SK-N-SH (cell line): ENCODE results near the gene EPHA3. TPM values are rescaled to one million over a fixed set of nuclear protein-coding genes. Genes with fewer than 3 reads are reported as not detected.
A peak's percentile ranks its signal among the peaks of the same experiment; 100 is the strongest.

Experiments used
- CTCF ChIA-PET: fragments of 300-600, 350-600 bp; formaldehyde crosslinking; extraction: SDS; loops from one replicate; lab custom pipeline; 2021; lab: Yijun Ruan, JAX
- POLR2A ChIA-PET: fragments of 350-600 bp; sonication (Branson Sonifier 250); formaldehyde crosslinking; extraction: SDS; loops from one replicate; lab custom pipeline; 2020; ENCODE audit warnings: antibody characterized with exemption, inconsistent platforms; lab: Yijun Ruan, JAX
- DNase-seq: peaks from one replicate; pipeline ENCODE4 v3.0.0; 2012
- H2AFZ ChIP-seq: fragments of 200-600 bp; sonication (generic); 2 replicates; pipeline ENCODE4 v1.8.1; 2016; ENCODE audit warnings: antibody characterized with exemption, mild to moderate bottlenecking, low read depth
- H3F3A ChIP-seq: fragments of 200-600 bp; sonication (generic); replicated peaks from 2 replicates; pipeline ENCODE3; 2016; ENCODE audit warnings: antibody characterized with exemption, mild to moderate bottlenecking; ENCODE audit not compliant: insufficient read depth
- H3K27ac ChIP-seq, 2 experiments: fragments of 200-500 bp in 1 of 2; fragments of 200-600 bp in 1 of 2; sonication (Bioruptor generic) in 1 of 2; sonication (generic), shearing (Covaris generic) in 1 of 2; 2 replicates each; pipeline versions ENCODE4 v1.5.1 to v1.6.1; 2014 to 2016; ENCODE audit warnings: low read depth in 2 of 2, inconsistent platforms in 1 of 2, low read length in 1 of 2, mild to moderate bottlenecking in 1 of 2, mixed read lengths in 1 of 2
- H3K27me3 ChIP-seq: fragments of 200-600 bp; sonication (generic), shearing (Covaris generic); 2 replicates; pipeline ENCODE4 v1.6.1; 2016; ENCODE audit warnings: mixed run types; ENCODE audit not compliant: insufficient read depth
- H3K36me3 ChIP-seq, 2 experiments: fragments of 200-500 bp in 1 of 2; fragments of 200-600 bp in 1 of 2; sonication (Bioruptor generic) in 1 of 2; sonication (generic) in 1 of 2; replicated peaks in 1 of 2; 2 replicates each; pipeline versions ENCODE3 to v1.5.1; 2014 to 2016; ENCODE audit warnings: low read length in 1 of 2, mild to moderate bottlenecking in 1 of 2; ENCODE audit not compliant: insufficient read depth in 2 of 2, control insufficient read depth in 1 of 2
- H3K4me1 ChIP-seq, 2 experiments: fragments of 200-500 bp in 1 of 2; fragments of 200-600 bp in 1 of 2; sonication (Bioruptor generic) in 1 of 2; sonication (generic), shearing (Covaris generic) in 1 of 2; 2 replicates each; pipeline versions ENCODE4 v1.5.1 to v1.6.1; 2014 to 2016; ENCODE audit warnings: low read depth in 1 of 2, low read length in 1 of 2, mixed run types in 1 of 2; ENCODE audit not compliant: insufficient read depth in 2 of 2, control insufficient read depth in 1 of 2
- H3K4me2 ChIP-seq: fragments of 200-600 bp; sonication (generic), shearing (Covaris generic); 2 replicates; pipeline ENCODE4 v1.6.1; 2017; ENCODE audit warnings: mixed run types
- H3K4me3 ChIP-seq, 2 experiments: fragments of 200-500 bp in 1 of 2; fragments of 200-600 bp in 1 of 2; sonication (Bioruptor generic) in 1 of 2; sonication (generic), shearing (Covaris generic) in 1 of 2; 2 replicates each; pipeline versions ENCODE4 v1.5.1 to v1.8.1; 2014 to 2016; ENCODE audit warnings: low read depth in 2 of 2, inconsistent platforms in 1 of 2, low read length in 1 of 2, mild to moderate bottlenecking in 1 of 2, mixed read lengths in 1 of 2, moderate library complexity in 1 of 2
- H3K79me2 ChIP-seq: fragments of 200-600 bp; sonication (generic); 2 replicates; pipeline ENCODE4 v1.8.1; 2017; ENCODE audit warnings: mild to moderate bottlenecking; ENCODE audit not compliant: insufficient read depth
- H3K9ac ChIP-seq: fragments of 200-600 bp; sonication (generic); 2 replicates; pipeline ENCODE4 v1.6.1; 2017; ENCODE audit warnings: mixed run types
- H3K9me2 ChIP-seq: fragments of 200-600 bp; sonication (generic); 2 replicates; pipeline ENCODE4 v1.6.1; 2017; ENCODE audit warnings: mixed run types
- H3K9me3 ChIP-seq: fragments of 200-600 bp; sonication (generic); 2 replicates; pipeline ENCODE4 v1.6.1; 2017; ENCODE audit warnings: mixed run types, mild to moderate bottlenecking, moderate library complexity
- H4K20me1 ChIP-seq: fragments of 200-600 bp; sonication (generic); 2 replicates; pipeline ENCODE4 v1.6.1; 2017; ENCODE audit warnings: mild to moderate bottlenecking, mixed run types; ENCODE audit not compliant: insufficient read depth
- CHD2 ChIP-seq: fragments of 150-350 bp; IDR thresholded peaks from 2 replicates; pipeline ENCODE4 v1.6.1; 2018; ENCODE audit warnings: low read length; ENCODE audit not compliant: partially characterized antibody
- CTCF ChIP-seq: fragments of 200-600 bp; sonication (generic); IDR thresholded peaks from 2 replicates; pipeline ENCODE4 v1.6.1; 2017; ENCODE audit warnings: antibody characterized with exemption, mild to moderate bottlenecking, moderate library complexity
- ELF1 ChIP-seq: IDR thresholded peaks from 2 replicates; pipeline ENCODE4 v1.4.0; 2012
- FOSL2 ChIP-seq: IDR thresholded peaks from 2 replicates; pipeline ENCODE4 v1.4.0; 2012; ENCODE audit warnings: low read depth, mild to moderate bottlenecking, moderate library complexity, borderline replicate concordance
- FOXJ3 ChIP-seq: sonication (generic); formaldehyde crosslinking; IDR thresholded peaks from 2 replicates; pipeline ENCODE4 v1.5.1; 2020; ENCODE audit warnings: mild to moderate bottlenecking, missing genetic modification reagents
- FOXM1 ChIP-seq: IDR thresholded peaks from 2 replicates; pipeline ENCODE4 v1.4.0; 2012; ENCODE audit warnings: low read depth, mild to moderate bottlenecking
- GATA2 ChIP-seq: sonication (generic); formaldehyde crosslinking; IDR thresholded peaks from 2 replicates; pipeline ENCODE4 v1.5.0; 2020; ENCODE audit warnings: mild to moderate bottlenecking, missing genetic modification reagents
- IRF3 ChIP-seq: fragments of 150-350 bp; IDR thresholded peaks from 2 replicates; pipeline ENCODE4 v1.6.1; 2016; ENCODE audit warnings: mild to moderate bottlenecking, low read depth, low read length
- JUND ChIP-seq: IDR thresholded peaks from 2 replicates; pipeline ENCODE4 v1.4.0; 2012
- MXI1 ChIP-seq: IDR thresholded peaks from 2 replicates; pipeline ENCODE4 v1.6.1; 2012; ENCODE audit warnings: mild to moderate bottlenecking, low read depth, low read length, improper control_type of control experiment
- NFIC ChIP-seq: IDR thresholded peaks from 2 replicates; pipeline ENCODE4 v1.4.0; 2012; ENCODE audit warnings: borderline replicate concordance
- NRF1 ChIP-seq: IDR thresholded peaks from 2 replicates; pipeline ENCODE4 v1.6.1; 2012; ENCODE audit warnings: low read depth, mild to moderate bottlenecking, low read length
- PBX3 ChIP-seq: IDR thresholded peaks from 2 replicates; pipeline ENCODE4; 2012
- POLR2AphosphoS5 ChIP-seq: IDR thresholded peaks from 2 replicates; pipeline ENCODE4 v1.6.1; 2012; ENCODE audit warnings: low read depth, low read length
- RAD21 ChIP-seq: IDR thresholded peaks from 2 replicates; pipeline ENCODE4 v1.6.1; 2012; ENCODE audit warnings: mild to moderate bottlenecking, low read length
- RFX5 ChIP-seq: IDR thresholded peaks from 2 replicates; pipeline ENCODE4 v1.6.1; 2012; ENCODE audit warnings: mild to moderate bottlenecking, improper control_type of control experiment, low read length
- RXRA ChIP-seq: IDR thresholded peaks from 2 replicates; pipeline ENCODE4 v1.4.0; 2012; ENCODE audit warnings: low read depth, mild to moderate bottlenecking, borderline replicate concordance
- SIN3A ChIP-seq: IDR thresholded peaks from 2 replicates; pipeline ENCODE4 v1.6.1; 2012; ENCODE audit warnings: low read depth, mild to moderate bottlenecking, low read length, moderate library complexity, borderline replicate concordance
- TCF12 ChIP-seq: IDR thresholded peaks from 2 replicates; pipeline ENCODE4 v1.4.0; 2012
- TEAD4 ChIP-seq: IDR thresholded peaks from 2 replicates; pipeline ENCODE4 v1.4.0; 2012; ENCODE audit warnings: mild to moderate bottlenecking, borderline replicate concordance; ENCODE audit not compliant: insufficient read depth
- USF1 ChIP-seq: IDR thresholded peaks from 2 replicates; pipeline ENCODE4 v1.4.0; 2012; ENCODE audit warnings: low read depth, borderline replicate concordance
- ZBTB33 ChIP-seq: IDR thresholded peaks from 2 replicates; pipeline ENCODE4 v1.4.0; 2012; ENCODE audit warnings: low read depth, borderline replicate concordance
- WGBS: methylation state at CpG from one replicate; pipeline ENCODE4 v1.1.6; 2017; ENCODE audit warnings: low lambda C conversion rate; 5-methylcytosine and 5-hydroxymethylcytosine counted together
- polyA plus RNA-seq, 3 experiments: library from polyadenylated mRNA; depleted of rRNA; stranded (reverse); fragments of >200 nt; gene quantifications; 2 replicates each; pipeline ENCODE4 v1.2.3, GENCODE V29; 2012
- TF ChIP-seq, protein P1 (sequence below): IDR thresholded peaks from 2 replicates; pipeline ENCODE4 v1.4.0; 2012; ENCODE audit warnings: low read depth
- TF ChIP-seq, protein P2 (sequence below): IDR thresholded peaks from 2 replicates; pipeline ENCODE4 v1.6.1; 2012; ENCODE audit warnings: mild to moderate bottlenecking, low read depth, low read length, moderate library complexity

The EPHA3 gene
- polyA plus RNA-seq, 1 of the 3 experiments (the other 2 are of a cell fraction) = not detected

- H3K9ac ChIP-seq = no peak overlapping the region
- no peaks in the 10 kb centered on the region for H3K79me2 ChIP-seq
- no peaks in the 10 kb centered on the region for H3K36me3 ChIP-seq
- H3K4me3 ChIP-seq = no peak overlapping the region; a peak in 1 of 4 replicates
- no peak overlapping the region for H2AFZ ChIP-seq
- peak; percentile 44 for DNase-seq
- POLR2A ChIA-PET = no interaction called here
- WGBS = 1% methylated on average over 8 of the region's 8 CpGs
- no peaks in the 10 kb centered on the region for H3K4me1 ChIP-seq
- H3K9me3 ChIP-seq = no peaks in the 10 kb centered on the region
- H3K27me3 ChIP-seq = no peaks in the 10 kb centered on the region
- no peaks in the 10 kb centered on the region for H3K9me2 ChIP-seq
- no peaks in the 10 kb centered on the region for H3F3A ChIP-seq
- CTCF ChIA-PET = interaction anchor here (0.9 to 1.4 kb wide), 3 partner anchors 11 to 68 kb away, joined by 3 read pairs; no protein-coding TSS in a partner anchor
- H3K4me2 ChIP-seq = no peak overlapping the region
- no peaks in the 10 kb centered on the region for H4K20me1 ChIP-seq
- H3K27ac ChIP-seq = no peak overlapping the region
- TF ChIP-seq CHD2 (no peak), RAD21 (peak; percentile 69), FOSL2 (no peak), USF1 (no peak), ZBTB33 (no peak), GATA2 (CRISPR knock-in tag) (no peak), NFIC (no peak), IRF3 (no peak), RFX5 (no peak), POLR2AphosphoS5 (no peak), FOXM1 (no peak), SIN3A (no peak), PBX3 (no peak), NRF1 (no peak), TCF12 (no peak), FOXJ3 (CRISPR knock-in tag) (no peak), RXRA (no peak), ELF1 (no peak), MXI1 (no peak), JUND (no peak), TEAD4 (no peak), CTCF (peak; percentile 98)
- TF ChIP-seq, protein P1, sequence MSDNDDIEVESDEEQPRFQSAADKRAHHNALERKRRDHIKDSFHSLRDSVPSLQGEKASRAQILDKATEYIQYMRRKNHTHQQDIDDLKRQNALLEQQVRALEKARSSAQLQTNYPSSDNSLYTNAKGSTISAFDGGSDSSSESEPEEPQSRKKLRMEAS = no peak
- TF ChIP-seq, protein P2, sequence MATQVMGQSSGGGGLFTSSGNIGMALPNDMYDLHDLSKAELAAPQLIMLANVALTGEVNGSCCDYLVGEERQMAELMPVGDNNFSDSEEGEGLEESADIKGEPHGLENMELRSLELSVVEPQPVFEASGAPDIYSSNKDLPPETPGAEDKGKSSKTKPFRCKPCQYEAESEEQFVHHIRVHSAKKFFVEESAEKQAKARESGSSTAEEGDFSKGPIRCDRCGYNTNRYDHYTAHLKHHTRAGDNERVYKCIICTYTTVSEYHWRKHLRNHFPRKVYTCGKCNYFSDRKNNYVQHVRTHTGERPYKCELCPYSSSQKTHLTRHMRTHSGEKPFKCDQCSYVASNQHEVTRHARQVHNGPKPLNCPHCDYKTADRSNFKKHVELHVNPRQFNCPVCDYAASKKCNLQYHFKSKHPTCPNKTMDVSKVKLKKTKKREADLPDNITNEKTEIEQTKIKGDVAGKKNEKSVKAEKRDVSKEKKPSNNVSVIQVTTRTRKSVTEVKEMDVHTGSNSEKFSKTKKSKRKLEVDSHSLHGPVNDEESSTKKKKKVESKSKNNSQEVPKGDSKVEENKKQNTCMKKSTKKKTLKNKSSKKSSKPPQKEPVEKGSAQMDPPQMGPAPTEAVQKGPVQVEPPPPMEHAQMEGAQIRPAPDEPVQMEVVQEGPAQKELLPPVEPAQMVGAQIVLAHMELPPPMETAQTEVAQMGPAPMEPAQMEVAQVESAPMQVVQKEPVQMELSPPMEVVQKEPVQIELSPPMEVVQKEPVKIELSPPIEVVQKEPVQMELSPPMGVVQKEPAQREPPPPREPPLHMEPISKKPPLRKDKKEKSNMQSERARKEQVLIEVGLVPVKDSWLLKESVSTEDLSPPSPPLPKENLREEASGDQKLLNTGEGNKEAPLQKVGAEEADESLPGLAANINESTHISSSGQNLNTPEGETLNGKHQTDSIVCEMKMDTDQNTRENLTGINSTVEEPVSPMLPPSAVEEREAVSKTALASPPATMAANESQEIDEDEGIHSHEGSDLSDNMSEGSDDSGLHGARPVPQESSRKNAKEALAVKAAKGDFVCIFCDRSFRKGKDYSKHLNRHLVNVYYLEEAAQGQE = no peak
Observed at GRCh38 chr3:89098964-89099585, 8.3 kb upstream of the EPHA3 start.
